HEK293T (cell line): ENCODE data around the gene SARS2.

Experiments used
- ARNT ChIP-seq: fragments of 450-650 bp; IDR thresholded peaks from 2 replicates; pipeline ENCODE4 v1.6.1; 2017; ENCODE audit warnings: mild to moderate bottlenecking
- BHLHE40 ChIP-seq: fragments of 450-650 bp; IDR thresholded peaks from 2 replicates; pipeline ENCODE4 v1.6.1; 2016; ENCODE audit warnings: mild to moderate bottlenecking, moderate library complexity, borderline replicate concordance
- ELF4 ChIP-seq: fragments of 450-650 bp; IDR thresholded peaks from 2 replicates; pipeline ENCODE4 v1.6.1; 2017; ENCODE audit warnings: antibody characterized with exemption
- FOXK2 ChIP-seq: fragments of 450-650 bp; IDR thresholded peaks from 2 replicates; pipeline ENCODE4 v1.6.1; 2016; ENCODE audit warnings: mild to moderate bottlenecking
- L3MBTL2 ChIP-seq: fragments of 450-650 bp; conservative IDR thresholded peaks from 2 replicates; pipeline ENCODE4 v1.6.1; 2016; ENCODE audit warnings: mild to moderate bottlenecking
- LEF1 ChIP-seq: fragments of 450-650 bp; IDR thresholded peaks from 2 replicates; pipeline ENCODE4 v1.6.1; 2017; ENCODE audit warnings: mild to moderate bottlenecking, borderline replicate concordance
- SP1 ChIP-seq: fragments of 450-650 bp; IDR thresholded peaks from 2 replicates; pipeline ENCODE4 v1.6.1; 2017
- SUZ12 ChIP-seq: fragments of 450-650 bp; IDR thresholded peaks from 2 replicates; pipeline ENCODE4 v1.6.1; 2016; ENCODE audit warnings: mild to moderate bottlenecking
- ZNF384 ChIP-seq: fragments of 450-650 bp; IDR thresholded peaks from 2 replicates; pipeline ENCODE4 v1.6.1; 2016

DNA sequence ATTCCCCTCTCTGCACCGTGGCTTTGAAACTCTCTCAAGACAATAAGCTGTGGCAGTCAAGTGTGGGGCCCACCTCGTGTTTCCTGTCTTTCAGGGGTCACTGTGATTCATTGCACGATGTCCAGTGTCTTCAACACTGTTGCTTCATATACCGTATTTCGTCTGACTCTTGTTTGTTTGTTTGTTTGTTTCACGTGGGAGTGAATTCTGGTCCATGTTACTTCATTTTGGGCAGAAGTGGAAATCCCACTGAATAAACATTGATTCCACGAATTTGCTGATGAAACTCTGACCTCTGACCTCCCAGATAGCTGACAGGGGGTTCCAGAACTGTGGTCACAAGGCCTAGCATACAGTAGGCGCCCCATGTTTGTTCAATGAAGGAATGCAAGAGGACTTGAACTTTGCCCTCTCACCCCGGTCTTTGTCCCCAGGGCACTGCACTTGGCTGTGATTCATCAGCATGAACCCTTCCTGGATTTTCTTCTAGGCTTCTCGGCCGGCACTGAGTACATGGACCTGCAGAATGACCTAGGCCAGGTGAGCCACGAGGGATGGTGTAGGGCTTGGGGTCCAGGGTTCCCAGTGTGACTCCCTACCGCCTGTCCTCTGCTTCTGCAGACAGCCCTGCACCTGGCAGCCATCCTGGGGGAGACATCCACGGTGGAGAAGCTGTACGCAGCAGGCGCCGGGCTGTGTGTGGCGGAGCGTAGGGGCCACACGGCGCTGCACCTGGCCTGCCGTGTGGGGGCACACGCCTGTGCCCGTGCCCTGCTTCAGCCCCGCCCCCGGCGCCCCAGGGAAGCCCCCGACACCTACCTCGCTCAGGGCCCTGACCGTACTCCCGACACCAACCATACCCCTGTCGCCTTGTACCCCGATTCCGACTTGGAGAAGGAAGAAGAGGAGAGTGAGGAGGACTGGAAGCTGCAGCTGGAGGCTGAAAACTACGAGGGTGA is 25.7 kb downstream of the SARS2 start:
- TF ChIP-seq SUZ12 (no peak), SP1 (no peak), ARNT (no peak), FOXK2 (no peak), BHLHE40 (no peak), ELF4 (no peak), L3MBTL2 (no peak), ZNF384 (no peak), LEF1 (no peak)
